GM12878 (cell line): ENCODE data around the gene GPRC5C. TPM values are rescaled to one million over a fixed set of nuclear protein-coding genes. Genes with fewer than 3 reads are reported as not detected.

Experiments used
- ATAC-seq: fragments of 200-7000 bp; cut with Tn5 transposase; 3 replicates; pipeline ENCODE4 v1.9.1; 2020; ENCODE audit warnings: mild to moderate bottlenecking, moderate library complexity
- BruUV-seq: library from RNA; stranded (reverse); fragments of 400-500 nt; replicated peaks from 2 replicates; lab custom pipeline; 2021; lab: Mats Ljungman, UMichigan
- CTCF ChIA-PET: fragments of 300-600 bp; sonication (Branson Sonifier 250); formaldehyde crosslinking; extraction: SDS; loops from one replicate; lab custom pipeline; 2021; ENCODE audit warnings: inconsistent platforms; lab: Yijun Ruan, JAX
- POLR2A ChIA-PET: fragments of 350-600 bp; formaldehyde crosslinking; extraction: SDS; loops from one replicate; lab custom pipeline; 2021; ENCODE audit warnings: inconsistent platforms; lab: Charles Lee
- RAD21 ChIA-PET: fragments of 300-600 bp; sonication (Branson Sonifier 250); formaldehyde crosslinking; loops from one replicate; lab custom pipeline; 2023; ENCODE audit warnings: antibody characterized with exemption; ENCODE audit not compliant: unreplicated experiment; lab: Charles Lee
- SMC1A ChIA-PET: fragments of 300-600 bp; sonication (Branson Sonifier 250); formaldehyde crosslinking; loops from one replicate; lab custom pipeline; 2023; ENCODE audit not compliant: unreplicated experiment, uncharacterized antibody; lab: Charles Lee
- DNase-seq: peaks from one replicate; pipeline ENCODE4 v3.0.0-alpha.2; 2011; ENCODE audit warnings: low read depth, low spot score
- FAIRE-seq: peaks from 3 replicates; lab custom pipeline; 2011; peaks lifted over from hg19 to GRCh38; lab: Jason Lieb, UNC
- H2AFZ ChIP-seq: 2 replicates; pipeline ENCODE4 v1.6.0; 2011; ENCODE audit warnings: low read depth, low read length, control low read depth; ENCODE audit not compliant: control insufficient read depth
- H3K27ac ChIP-seq: 2 replicates; pipeline ENCODE4 v1.5.1; 2011; ENCODE audit warnings: control low read depth; ENCODE audit not compliant: control insufficient read depth, insufficient read depth
- H3K27me3 ChIP-seq, 2 experiments: replicated peaks in 1 of 2; 2 replicates each; pipeline versions ENCODE4 v1.6.0 to v1.6.1; 2011; ENCODE audit warnings: low read length in 1 of 2; ENCODE audit not compliant: control insufficient read depth in 2 of 2, insufficient read depth in 2 of 2
- H3K36me3 ChIP-seq, 2 experiments: 2 replicates each; pipeline ENCODE4 v1.5.1; 2011; ENCODE audit warnings: low read length in 1 of 2; ENCODE audit not compliant: control insufficient read depth in 2 of 2, insufficient read depth in 2 of 2
- H3K4me1 ChIP-seq: 2 replicates; pipeline ENCODE4 v1.6.1; 2011; ENCODE audit warnings: mild to moderate bottlenecking, low read length, moderate library complexity, mixed read lengths; ENCODE audit not compliant: control insufficient read depth, insufficient read depth
- H3K4me2 ChIP-seq: 2 replicates; pipeline ENCODE4 v1.6.0; 2011; ENCODE audit warnings: control low read depth; ENCODE audit not compliant: control insufficient read depth, insufficient read depth
- H3K4me3 ChIP-seq: fragments of 200-600 bp; sonication (generic); 2 replicates; pipeline ENCODE4 v1.5.1; 2016
- H3K79me2 ChIP-seq: 2 replicates; pipeline ENCODE4 v1.6.0; 2011; ENCODE audit warnings: low read length; ENCODE audit not compliant: control insufficient read depth, insufficient read depth
- H3K9ac ChIP-seq: 2 replicates; pipeline ENCODE4 v1.8.0; 2011; ENCODE audit warnings: low read length, control low read depth, mixed read lengths; ENCODE audit not compliant: control insufficient read depth, insufficient read depth
- H3K9me3 ChIP-seq: replicated peaks from 3 replicates; pipeline ENCODE4 v1.5.1; 2011; ENCODE audit warnings: mild to moderate bottlenecking, low read length; ENCODE audit not compliant: control insufficient read depth, insufficient read depth
- H4K20me1 ChIP-seq: 2 replicates; pipeline ENCODE4 v1.6.0; 2011; ENCODE audit not compliant: control insufficient read depth, insufficient read depth
- ATF2 ChIP-seq: IDR thresholded peaks from 2 replicates; pipeline ENCODE4 v1.6.1; 2012; ENCODE audit warnings: low read length, inconsistent platforms
- BACH1 ChIP-seq: fragments of 450-650 bp; IDR thresholded peaks from 2 replicates; pipeline ENCODE4 v1.6.1; 2017; ENCODE audit warnings: mild to moderate bottlenecking, borderline replicate concordance
- CBX3 ChIP-seq: fragments of 200-600 bp; sonication (generic); IDR thresholded peaks from 2 replicates; pipeline ENCODE4 v1.6.1; 2016; ENCODE audit warnings: low read depth, borderline replicate concordance
- FOXM1 ChIP-seq: IDR thresholded peaks from 2 replicates; pipeline ENCODE4 v1.6.1; 2012; ENCODE audit warnings: low read depth, mild to moderate bottlenecking, inconsistent platforms, low read length, moderate library complexity
- IKZF1 ChIP-seq: fragments of 450-650 bp; conservative IDR thresholded peaks from 2 replicates; pipeline ENCODE4 v1.6.1; 2017; ENCODE audit warnings: antibody characterized with exemption, mild to moderate bottlenecking
- JUNB ChIP-seq: IDR thresholded peaks from 2 replicates; pipeline ENCODE4 v1.6.1; 2016; ENCODE audit warnings: antibody characterized with exemption, mild to moderate bottlenecking
- LARP7 ChIP-seq: fragments of 450-650 bp; IDR thresholded peaks from 2 replicates; pipeline ENCODE4 v1.6.1; 2017; ENCODE audit warnings: mild to moderate bottlenecking
- MTA2 ChIP-seq: fragments of 450-650 bp; IDR thresholded peaks from 2 replicates; pipeline ENCODE4 v1.6.1; 2016; ENCODE audit warnings: low read depth, mild to moderate bottlenecking, moderate library complexity
- NFYA ChIP-seq: IDR thresholded peaks from 2 replicates; pipeline ENCODE4 v1.6.1; 2011; ENCODE audit warnings: low read depth, mild to moderate bottlenecking, low read length, improper control_type of control experiment, borderline replicate concordance
- NR2C2 ChIP-seq: IDR thresholded peaks from 2 replicates; pipeline ENCODE4 v1.6.1; 2011; ENCODE audit warnings: borderline replicate concordance, low read depth; ENCODE audit not compliant: control insufficient read depth, insufficient read length
- POLR2AphosphoS2 ChIP-seq: IDR thresholded peaks from 2 replicates; pipeline ENCODE4 v1.6.1; 2011; ENCODE audit warnings: low read depth, mild to moderate bottlenecking, low read length, improper control_type of control experiment, moderate library complexity
- POU2F2 ChIP-seq: IDR thresholded peaks from 3 replicates; pipeline ENCODE4 v1.6.1; 2011; ENCODE audit warnings: low read depth, mild to moderate bottlenecking, low read length, borderline replicate concordance
- SIX5 ChIP-seq: IDR thresholded peaks from 2 replicates; pipeline ENCODE4 v1.6.1; 2011; ENCODE audit warnings: mild to moderate bottlenecking, low read depth, low read length, moderate library complexity; ENCODE audit not compliant: severe bottlenecking
- STAT1 ChIP-seq: fragments of 450-650 bp; conservative IDR thresholded peaks from 2 replicates; pipeline ENCODE4 v1.6.1; 2014; ENCODE audit warnings: antibody characterized with exemption, mild to moderate bottlenecking
- TAF1 ChIP-seq: IDR thresholded peaks from 2 replicates; pipeline ENCODE4 v1.6.1; 2011; ENCODE audit warnings: mild to moderate bottlenecking, low read depth, low read length, borderline replicate concordance
- TCF7 ChIP-seq: IDR thresholded peaks from 2 replicates; pipeline ENCODE4 v1.6.1; 2014; ENCODE audit warnings: antibody characterized with exemption, borderline replicate concordance
- ZNF217 ChIP-seq: fragments of 450-650 bp; IDR thresholded peaks from 2 replicates; pipeline ENCODE4 v1.6.1; 2017; ENCODE audit warnings: antibody characterized with exemption, mild to moderate bottlenecking
- ZNF274 ChIP-seq: IDR thresholded peaks from one replicate; pipeline ENCODE4 v1.8.0; 2011; ENCODE audit not compliant: insufficient read length, insufficient read depth
- WGBS: methylation state at CpG from one replicate; pipeline ENCODE4 v1.1.6; 2016; ENCODE audit warnings: low lambda C conversion rate; ENCODE audit not compliant: insufficient replicate concordance, insufficient coverage; ENCODE audit errors: missing lambda C conversion rate; 5-methylcytosine and 5-hydroxymethylcytosine counted together
- in situ Hi-C: fragments of 300-500 bp; cut with MboI; formaldehyde crosslinking; loops from 9 replicates; pipeline ENCODE4 v1.14.3; 2018; ENCODE audit warnings: mixed read lengths
- intact Hi-C: fragments of 100-400 bp; cut with micrococcal nuclease; formaldehyde crosslinking; loops from one replicate; pipeline ENCODE4 v1.14.2; 2022; ENCODE audit not compliant: unreplicated experiment
- polyA plus RNA-seq, 11 experiments: library from polyadenylated mRNA; depleted of rRNA in 4 of 11; unstranded in 6 of 11; stranded (reverse) in 5 of 11; fragments of >200 nt; fragmentation: Nextera tagmentation in 4 of 11; fragmentation: Illumina TruSeq in 1 of 11; extraction: Ambion mirVana in 4 of 11; extraction: Trizol in 1 of 11; gene quantifications; 1 replicate in 1 of 11; 2 replicates in 10 of 11; pipeline versions ENCODE4 v1.2.1 to v1.2.3, GENCODE V29; 2011 to 2016; ENCODE audit warnings: inconsistent platforms in 2 of 11, missing spikeins in 2 of 11, low read depth in 1 of 11
- total RNA-seq, 4 experiments: library from RNA; depleted of rRNA in 3 of 4; stranded (reverse); fragments of >200 nt in 3 of 4; fragmentation: Illumina TruSeq in 1 of 4; extraction: Trizol in 1 of 4; gene quantifications; 2 replicates each; pipeline versions ENCODE4 v1.2.1 to v1.2.3, GENCODE V29; 2013 to 2021
- TF ChIP-seq, protein P1 (sequence below): fragments of 450-650 bp; IDR thresholded peaks from 2 replicates; pipeline ENCODE4 v1.6.1; 2017; ENCODE audit warnings: mild to moderate bottlenecking, low read depth, inconsistent platforms; ENCODE audit not compliant: poor library complexity, severe bottlenecking

The GPRC5C gene
- total and polyA plus RNA-seq, 10 of the 15 experiments (the other 5 are each of a cell fraction or from before 2014, with no cell fraction given), result 0.04 to 1.3 (median 0.36) TPM; not detected in 2

GRCh38 chr17:74396567-74396966, 35.3 kb upstream of the GPRC5C start:
- RAD21 ChIA-PET, result no interaction called here
- Histone ChIP-seq H3K4me3 (no peak overlapping the region), H3K4me1 (no peaks in the 10 kb centered on the region), H3K27me3 (no peaks in the 10 kb centered on the region; a peak in 1 of 4 replicates), H3K4me2 (no peak overlapping the region), H3K27ac (no peak overlapping the region), H3K9me3 (no peaks in the 10 kb centered on the region), H3K79me2 (no peaks in the 10 kb centered on the region), H4K20me1 (no peaks in the 10 kb centered on the region), H3K9ac (no peak overlapping the region), H2AFZ (no peak overlapping the region), H3K36me3 (no peaks in the 10 kb centered on the region)
- intact Hi-C loops, result no loop called here
- CTCF ChIA-PET, result no interaction called here
- WGBS, result 28% methylated on average over 4 of the region's 4 CpGs
- no peak for ATAC-seq
- no TSS peak for BruUV-seq
- POLR2A ChIA-PET, result no interaction called here
- in situ Hi-C loops, result no loop called here
- FAIRE-seq, result no peak
- DNase-seq, result no peak
- SMC1A ChIA-PET, result no interaction called here
- TF ChIP-seq CBX3 (no peak), NFYA (no peak), TCF7 (no peak), POLR2AphosphoS2 (no peak), LARP7 (no peak), NR2C2 (no peak), JUNB (no peak), IKZF1 (no peak), POU2F2 (no peak), TAF1 (no peak), ZNF217 (no peak), STAT1 (no peak), SIX5 (no peak), ZNF274 (no peak), MTA2 (no peak), BACH1 (no peak), FOXM1 (no peak), ATF2 (no peak)
- TF ChIP-seq, protein P1, sequence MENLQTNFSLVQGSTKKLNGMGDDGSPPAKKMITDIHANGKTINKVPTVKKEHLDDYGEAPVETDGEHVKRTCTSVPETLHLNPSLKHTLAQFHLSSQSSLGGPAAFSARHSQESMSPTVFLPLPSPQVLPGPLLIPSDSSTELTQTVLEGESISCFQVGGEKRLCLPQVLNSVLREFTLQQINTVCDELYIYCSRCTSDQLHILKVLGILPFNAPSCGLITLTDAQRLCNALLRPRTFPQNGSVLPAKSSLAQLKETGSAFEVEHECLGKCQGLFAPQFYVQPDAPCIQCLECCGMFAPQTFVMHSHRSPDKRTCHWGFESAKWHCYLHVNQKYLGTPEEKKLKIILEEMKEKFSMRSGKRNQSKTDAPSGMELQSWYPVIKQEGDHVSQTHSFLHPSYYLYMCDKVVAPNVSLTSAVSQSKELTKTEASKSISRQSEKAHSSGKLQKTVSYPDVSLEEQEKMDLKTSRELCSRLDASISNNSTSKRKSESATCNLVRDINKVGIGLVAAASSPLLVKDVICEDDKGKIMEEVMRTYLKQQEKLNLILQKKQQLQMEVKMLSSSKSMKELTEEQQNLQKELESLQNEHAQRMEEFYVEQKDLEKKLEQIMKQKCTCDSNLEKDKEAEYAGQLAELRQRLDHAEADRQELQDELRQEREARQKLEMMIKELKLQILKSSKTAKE, result no peak
